GM12874 (cell line): ENCODE measurements around the gene TMEM44.
A peak's percentile ranks its signal among the peaks of the same experiment; 100 is the strongest.

Experiments
- CTCF ChIP-seq: IDR thresholded peaks from 2 replicates; pipeline ENCODE4 v1.5.1; 2011; ENCODE audit warnings: low read depth, mild to moderate bottlenecking, control low read depth, low read length, moderate library complexity; ENCODE audit not compliant: insufficient read depth

Gene TMEM44

GRCh38 chr3:194673761-194674160 is 40.5 kb upstream of the TMEM44 start:
- TF ChIP-seq CTCF: no peak

GRCh38 chr3:194672876-194673275 is 39.7 kb upstream of the TMEM44 start:
- TF ChIP-seq CTCF: no peak

- TF ChIP-seq CTCF: no peak
Measured at GRCh38 chr3:194671900-194672808, 38.9 kb upstream of the TMEM44 start, which contains the start of gene LSG1. LSG1 (minus strand) TSS chr3:194672191; CDS start chr3:194672162, 29 bp downstream.

- peak; percentile 44 for TF ChIP-seq CTCF
Measured at GRCh38 chr3:194671511-194671899, 38.3 kb upstream of the TMEM44 start.

- no peak for TF ChIP-seq CTCF
Measured at GRCh38 chr3:194667363-194667762, 34.1 kb upstream of the TMEM44 start.

- no peak for TF ChIP-seq CTCF
Measured at GRCh38 chr3:194664857-194665256, 31.6 kb upstream of the TMEM44 start.

GRCh38 chr3:194661946-194662345 is 28.7 kb upstream of the TMEM44 start:
- TF ChIP-seq CTCF: no peak
